Stimulated activated CD8-positive, alpha-beta memory T cell treated with anti-CD3 and anti-CD28 coated beads, Interleukin-7, amount 100 ng/mL, for 4 hours (primary cell): ENCODE data around the gene DAPK2.
A peak's percentile ranks its signal among the peaks of the same experiment; 100 is the strongest.
"Not testable (repeated sequence)": the region's sequence is repeated elsewhere in the genome, so short reads cannot be mapped to it uniquely, and the experiment has no call there.

ENCODE experiments used
- DNase-seq, 2 donors: peaks; one replicate each; pipeline ENCODE4 v3.0.0-alpha.2; 2020; ENCODE audit warnings: low read depth in 2 of 2

DAPK2 gene

DNA sequence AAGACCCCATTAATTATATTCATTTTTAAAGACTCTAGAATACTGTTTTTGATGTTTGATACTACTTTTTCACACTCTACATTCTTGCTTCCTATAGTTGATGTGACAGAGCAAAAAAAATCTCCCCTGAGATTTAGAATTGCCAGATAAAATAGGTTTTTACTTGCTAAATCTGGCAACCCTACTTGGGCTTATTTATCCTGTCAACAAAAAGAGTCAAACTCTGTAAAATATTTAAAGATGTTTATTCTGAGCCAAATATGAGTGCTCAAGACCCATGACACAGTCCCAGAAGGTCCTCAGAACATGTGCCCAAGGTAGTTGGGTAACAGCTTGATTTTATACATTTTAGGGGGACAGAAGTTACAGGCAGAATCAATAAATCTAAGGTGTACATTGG, 72.3 kb downstream of the DAPK2 start:
- no peak for DNase-seq

DNA sequence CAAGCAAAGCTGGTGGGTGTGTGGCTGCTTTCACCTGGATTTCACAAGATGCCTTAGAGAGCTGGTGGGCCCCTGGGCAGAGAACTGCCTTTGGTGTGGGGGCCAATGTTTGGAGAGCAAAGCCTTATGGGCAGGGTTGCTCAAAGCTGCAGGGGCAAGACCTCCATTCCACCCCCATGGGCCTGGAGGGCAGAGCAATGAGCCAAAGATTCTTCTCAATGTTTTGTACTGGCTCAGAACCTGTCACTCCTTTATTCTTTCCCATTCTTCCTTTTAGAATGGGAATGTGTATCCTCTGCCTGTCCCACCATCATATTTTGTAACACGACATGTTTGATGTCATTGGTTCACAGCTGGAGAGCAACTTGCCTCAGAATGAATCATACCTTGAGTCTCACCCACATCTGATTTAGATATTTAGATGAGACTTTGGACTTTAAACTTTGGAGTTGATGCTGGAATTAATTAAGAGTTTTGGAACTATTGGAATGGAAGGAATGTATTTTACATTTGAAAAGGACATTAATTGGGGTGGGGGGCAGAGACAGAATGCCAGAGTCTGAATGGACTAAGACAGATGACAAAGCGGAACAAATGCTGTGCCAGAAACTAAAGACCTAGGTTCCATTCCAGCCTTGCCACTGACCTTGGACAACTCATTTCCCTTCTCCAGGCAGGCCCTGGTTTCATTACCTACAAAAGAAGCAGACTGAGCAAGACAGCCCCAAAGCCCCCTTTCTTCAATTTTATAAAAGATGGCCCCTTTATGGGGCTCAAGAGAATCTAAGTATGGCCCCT, 72.9 kb downstream of the DAPK2 start:
- DNase-seq: no peak

DNA sequence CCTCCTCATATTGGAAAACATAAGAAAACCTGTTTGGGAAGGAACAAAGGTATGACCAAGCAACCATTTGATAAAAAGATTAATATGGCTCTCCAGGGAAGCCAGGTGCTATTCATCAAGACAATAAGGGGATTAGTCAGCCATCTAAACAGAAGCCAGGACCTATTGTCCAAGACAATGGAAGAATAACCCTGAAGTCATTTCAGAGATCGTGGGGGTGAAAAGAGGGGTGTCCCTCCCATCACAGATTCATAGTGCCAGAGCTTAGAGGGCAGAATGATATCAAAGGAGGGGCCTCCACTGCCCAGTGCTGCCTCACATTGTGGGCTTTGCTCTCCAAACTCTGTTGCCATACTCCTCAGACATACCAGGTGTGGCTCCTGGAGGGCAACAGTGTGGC, 73.5 kb downstream of the DAPK2 start:
- no peak for DNase-seq

DNA sequence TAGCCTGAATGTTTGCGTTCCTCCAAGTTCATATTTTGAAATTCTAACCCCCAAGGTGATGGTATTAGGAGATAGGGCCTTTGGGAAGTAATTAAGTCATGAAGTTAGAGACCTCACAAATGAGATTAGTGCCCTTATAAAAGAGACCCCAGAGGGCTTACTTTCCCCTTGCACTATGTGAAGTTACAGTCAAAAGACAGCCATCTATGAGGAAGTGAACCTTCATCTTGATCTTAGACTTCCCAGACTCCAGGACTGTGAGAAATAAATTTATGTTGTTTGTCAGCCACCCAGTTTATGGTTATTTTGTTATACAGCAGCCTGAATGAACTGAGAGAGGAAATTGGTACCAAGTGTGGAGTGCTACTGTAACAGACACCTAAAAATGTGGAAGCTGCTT, 74.4 kb downstream of the DAPK2 start:
- DNase-seq: no peak

DNA sequence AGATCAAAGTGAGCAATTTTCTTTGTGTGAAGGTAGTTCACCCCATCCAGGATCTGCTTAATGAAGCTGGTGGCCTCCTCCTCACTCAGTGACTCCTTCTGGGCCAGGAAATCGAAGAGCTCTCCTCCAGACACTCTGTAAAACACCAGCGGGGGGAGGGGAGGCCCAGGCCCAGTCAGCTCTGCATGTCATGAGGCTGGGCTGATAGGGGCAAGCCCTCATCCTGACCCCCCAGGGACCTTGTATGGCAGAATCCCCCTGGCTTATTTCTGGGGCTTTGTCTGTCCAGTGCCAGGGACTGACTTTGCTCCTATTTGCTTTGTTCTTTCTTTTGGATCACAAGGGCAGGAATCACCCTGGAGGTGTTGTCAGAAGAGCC, 74.9 kb downstream of the DAPK2 start:
- peak in 1 of 2 donors; percentile 30 for DNase-seq

DNA sequence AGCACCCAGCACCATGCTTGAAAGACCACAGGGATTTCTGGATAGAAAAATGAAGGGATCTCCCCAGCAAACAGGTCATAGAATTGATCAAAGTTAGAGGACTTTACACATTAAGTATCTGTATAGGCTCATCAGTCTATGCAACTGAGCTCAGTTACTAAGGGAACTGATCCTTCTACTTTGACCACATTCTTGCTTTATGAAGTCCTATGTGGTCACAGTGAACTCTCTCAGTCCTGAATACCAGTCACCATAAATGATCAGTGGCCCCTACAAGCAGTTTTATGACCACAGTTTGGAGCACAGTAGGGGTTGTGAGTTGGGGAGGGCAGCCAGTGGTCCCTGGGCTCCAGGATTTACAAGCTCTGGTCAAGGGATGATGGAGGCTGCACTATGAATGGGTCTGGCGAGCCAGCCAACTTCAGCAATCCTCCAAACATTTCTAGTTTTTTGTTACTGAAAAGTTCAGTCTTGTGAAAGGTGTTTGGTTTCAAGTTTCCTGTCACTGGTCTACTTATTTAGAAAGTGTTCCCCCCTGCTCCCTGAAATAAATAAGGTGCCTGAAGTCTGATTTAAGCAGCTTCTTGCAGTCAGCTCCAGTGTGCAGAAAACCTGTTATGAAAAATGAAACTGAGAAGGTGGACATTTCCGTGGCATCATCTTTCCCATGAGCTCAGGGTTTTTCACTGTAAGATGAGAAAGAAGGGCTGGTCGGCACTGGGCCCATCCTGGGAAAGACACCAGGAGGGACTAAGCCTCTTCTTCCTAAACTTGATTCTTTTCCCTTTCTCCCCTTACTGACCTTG, 75.5 kb downstream of the DAPK2 start:
- DNase-seq: no peak

DNA sequence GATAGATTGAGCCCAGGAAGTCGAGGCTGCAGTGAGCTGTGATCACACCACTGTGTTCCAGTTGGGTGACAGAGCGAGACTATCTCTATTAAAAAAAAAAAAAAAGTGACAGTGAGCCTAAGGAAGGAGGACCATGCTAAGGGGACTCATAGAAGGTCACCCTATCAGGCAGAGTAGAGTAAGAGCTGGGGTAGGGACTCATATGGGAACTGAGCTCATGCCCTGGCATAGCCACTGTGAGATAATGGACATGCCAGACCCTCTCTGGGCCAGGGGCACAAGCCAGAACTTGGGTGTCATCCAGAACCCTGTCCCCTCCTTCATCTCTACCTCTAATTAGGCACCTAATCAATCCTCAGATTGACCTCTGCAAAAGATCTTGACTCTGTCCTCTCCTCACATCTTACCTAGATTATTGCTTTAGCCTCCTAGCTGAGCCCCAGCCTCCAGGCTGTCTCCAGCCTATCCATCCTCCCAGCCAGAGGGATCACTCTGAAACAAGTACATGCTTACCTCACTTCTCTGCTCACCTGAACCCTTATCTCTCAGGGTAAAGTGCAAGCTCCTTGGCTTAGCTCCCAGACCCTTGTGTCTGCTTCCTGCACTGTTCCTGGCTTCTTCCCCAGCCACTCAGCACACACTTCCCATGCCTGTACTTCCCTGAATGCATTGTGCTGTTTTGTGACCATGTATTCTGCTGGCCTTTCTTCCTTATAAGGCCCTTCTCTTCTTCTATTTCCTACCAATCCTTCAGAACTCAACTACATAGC, 76.4 kb downstream of the DAPK2 start:
- no peak for DNase-seq

DNA sequence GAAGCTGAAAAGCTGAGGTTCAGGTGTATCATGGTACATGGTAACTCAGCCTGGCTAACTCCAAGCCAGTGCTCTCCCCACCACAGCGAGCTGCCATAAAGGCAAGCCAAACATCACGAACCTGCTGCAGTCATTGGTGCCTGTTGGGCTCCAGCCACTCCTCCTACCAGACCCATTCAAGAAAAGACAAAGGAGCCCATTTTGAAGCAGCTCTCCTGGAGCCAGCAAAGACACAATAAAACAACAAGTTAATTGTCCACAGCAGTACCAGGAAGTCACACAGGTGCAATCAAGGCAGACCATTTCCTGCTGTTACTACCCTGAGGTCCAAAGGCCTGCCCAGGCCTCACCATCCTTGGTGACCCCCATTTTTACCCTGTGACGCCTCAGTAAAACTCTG, 77.6 kb downstream of the DAPK2 start:
- no peak for DNase-seq

DNA sequence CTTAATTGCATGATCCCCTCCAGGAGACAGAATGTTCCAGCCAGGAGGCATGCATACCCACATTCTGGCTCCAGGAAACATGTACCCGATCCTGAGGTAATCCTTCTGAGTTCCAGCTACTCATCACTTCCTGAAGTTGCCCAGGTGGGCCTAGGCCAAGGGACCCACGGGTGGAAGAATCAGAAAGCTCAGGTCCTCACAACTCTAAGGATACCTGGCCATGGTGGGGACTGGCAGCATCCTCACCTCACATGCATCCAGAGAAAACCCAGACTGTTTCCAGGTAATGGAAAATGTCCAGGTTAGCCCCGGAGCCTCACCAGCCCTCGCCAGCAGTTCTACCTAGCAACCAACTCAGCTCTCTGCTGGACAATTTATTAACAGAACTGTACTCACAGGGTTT, 78.2 kb downstream of the DAPK2 start:
- DNase-seq: no peak

DNA sequence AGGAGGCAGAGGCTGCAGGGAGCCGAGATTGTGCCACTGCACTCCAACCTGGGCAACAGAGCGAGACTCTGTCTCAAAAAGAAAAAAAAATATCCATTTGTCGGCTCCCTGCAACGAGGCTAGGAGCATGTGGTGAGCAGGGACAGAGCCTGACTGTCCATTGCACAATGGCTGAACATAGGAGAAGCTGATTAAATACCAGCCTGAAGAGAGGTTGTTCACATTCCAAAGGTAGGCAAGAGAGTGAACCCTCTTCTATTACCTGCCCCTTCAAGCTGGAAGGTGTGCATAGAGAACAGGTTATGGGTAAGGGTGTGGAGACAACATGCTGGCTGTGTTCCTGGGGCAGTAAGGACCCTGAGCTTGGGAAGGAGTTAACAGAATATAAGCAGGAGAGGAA, 78.7 kb downstream of the DAPK2 start:
- no peak for DNase-seq

DNA sequence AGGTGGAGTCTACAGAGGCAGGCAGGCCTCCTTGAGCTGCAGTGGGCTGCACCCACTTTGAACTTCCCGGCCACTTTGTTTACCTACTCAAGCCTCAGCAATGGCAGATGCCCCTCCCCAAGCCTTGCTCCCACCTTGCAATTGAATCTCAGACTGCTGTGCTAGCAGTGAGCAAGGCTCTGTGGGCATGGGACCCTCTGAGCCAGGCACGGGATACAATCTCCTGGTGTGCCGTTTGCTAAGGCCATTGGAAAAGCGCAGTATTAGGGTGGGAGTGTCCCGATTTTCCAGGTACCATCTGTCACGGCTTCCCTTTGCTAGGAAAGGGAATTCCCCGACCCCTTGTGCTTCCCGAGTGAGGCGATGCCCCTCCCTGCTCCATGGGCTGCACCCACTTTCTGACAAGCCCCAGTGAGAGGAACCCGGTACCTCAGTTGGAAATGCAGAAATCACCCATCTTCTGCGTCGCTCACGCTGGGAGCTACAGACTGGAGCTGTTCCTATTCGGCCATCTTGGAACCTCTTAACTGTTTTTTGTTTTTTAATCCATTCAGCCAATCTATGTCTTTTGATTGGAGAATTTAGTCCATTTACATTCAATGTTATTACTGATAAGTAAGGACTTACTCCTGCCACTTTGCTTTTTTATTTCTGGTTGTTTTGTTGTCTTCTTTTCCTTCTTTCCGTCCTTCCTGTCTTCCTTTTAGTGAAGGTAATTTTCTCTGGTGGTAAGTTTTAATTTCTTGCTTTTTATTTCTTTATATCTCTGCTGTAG, 83.2 kb downstream of the DAPK2 start:
- DNase-seq: not testable (repeated sequence)

DNA sequence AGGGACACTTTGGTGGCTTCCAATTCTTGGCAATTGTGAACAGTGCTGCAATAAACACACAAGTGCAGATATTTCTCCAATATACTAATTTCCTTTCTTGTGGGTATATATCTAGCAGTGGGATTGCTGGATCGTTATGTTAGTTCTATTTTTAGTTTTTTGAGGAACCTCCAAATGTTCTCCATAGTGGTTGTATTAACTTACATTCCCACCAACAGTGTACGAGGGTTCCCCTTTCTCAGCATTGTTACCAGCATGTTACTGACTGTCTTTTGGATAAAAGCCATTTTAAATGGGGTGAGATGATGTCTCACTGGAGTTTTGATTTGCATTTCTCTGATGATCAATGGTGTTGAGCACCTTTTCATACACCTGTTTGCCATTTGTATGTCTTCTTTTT, 92.8 kb downstream of the DAPK2 start:
- DNase-seq: no peak

DNA sequence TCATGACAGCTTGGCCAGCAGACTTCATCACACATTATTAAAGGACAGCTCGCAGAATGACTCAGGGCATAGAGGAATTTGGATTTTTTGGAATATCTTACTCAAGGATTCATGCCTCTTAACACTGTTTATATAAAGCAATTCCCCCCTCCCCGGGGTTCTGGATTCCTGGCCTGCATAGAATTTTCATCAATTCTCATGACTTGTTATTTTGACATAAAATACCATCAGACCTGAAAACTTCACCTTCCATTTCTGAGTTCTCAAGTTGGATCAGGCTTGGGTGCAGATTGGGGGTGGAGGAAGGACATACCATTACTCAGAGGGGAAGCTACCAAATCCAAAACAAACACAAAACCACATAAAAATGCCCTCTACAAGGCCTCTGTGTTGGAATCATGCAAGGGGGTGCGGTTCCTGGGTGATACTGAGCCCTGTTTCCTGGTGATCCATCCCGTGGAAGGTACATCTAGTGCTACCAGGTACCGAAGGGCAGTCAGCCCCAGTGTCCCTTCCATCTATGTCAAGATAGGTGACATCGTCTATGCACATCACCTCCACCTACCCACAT, 95.3 kb downstream of the DAPK2 start:
- DNase-seq: no peak

DNA sequence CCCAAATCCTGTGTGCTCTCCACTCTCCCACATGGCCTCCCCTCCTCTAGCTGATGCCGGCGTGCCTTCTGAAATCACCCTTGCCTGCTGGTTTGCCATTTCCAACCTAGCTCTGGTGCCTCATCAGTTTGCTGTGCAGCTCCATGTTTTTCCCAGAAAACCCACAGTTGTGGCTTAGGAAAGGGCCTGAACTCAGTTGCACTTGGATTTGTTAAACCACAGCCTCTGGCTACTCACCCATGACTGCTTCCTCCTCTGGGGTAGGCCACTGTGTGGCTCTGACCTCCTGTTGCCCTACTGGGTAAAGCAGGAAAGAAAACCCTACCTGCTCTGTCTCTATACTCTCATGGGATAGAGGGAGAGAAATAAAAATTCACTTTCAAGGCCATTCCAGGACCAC, 97.3 kb downstream of the DAPK2 start:
- DNase-seq: no peak

DNA sequence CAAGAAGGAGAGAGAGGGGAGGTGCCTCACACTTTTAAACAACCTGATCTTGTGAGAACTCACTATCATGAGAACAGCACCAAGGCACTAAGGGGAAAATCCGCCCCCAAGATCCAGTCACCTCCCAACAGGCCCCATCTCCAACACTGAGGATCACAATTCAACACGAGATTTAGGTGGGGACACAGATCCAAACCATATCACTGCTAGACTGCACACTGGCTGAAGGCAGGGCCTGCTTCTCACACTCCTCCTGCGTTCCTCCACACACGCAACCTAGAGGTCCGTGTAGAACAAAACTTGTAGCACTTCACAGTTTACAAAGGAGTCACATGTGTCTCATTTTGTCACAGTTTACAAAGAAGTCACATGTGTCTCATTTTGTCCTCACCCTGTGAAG, 97.8 kb downstream of the DAPK2 start:
- no peak for DNase-seq

DNA sequence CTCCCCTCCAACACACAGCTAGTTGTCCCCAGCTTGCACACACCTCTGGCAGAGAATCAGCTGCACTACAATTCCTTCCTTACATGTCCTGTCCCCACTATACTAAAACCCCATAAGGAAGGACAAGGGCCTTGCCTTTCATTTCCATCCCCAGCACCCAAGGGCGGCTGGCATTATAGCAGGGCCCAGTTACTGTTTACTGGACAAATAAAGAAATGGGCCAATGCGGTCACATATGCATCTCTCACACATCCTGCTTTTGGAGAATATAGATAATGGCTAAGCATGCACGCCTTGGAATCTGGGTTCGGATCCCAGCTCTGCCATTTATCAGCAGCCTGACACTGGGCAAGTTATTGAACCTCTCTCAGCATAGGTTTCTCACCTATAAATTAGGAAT, 99.1 kb downstream of the DAPK2 start:
- no peak for DNase-seq

DNA sequence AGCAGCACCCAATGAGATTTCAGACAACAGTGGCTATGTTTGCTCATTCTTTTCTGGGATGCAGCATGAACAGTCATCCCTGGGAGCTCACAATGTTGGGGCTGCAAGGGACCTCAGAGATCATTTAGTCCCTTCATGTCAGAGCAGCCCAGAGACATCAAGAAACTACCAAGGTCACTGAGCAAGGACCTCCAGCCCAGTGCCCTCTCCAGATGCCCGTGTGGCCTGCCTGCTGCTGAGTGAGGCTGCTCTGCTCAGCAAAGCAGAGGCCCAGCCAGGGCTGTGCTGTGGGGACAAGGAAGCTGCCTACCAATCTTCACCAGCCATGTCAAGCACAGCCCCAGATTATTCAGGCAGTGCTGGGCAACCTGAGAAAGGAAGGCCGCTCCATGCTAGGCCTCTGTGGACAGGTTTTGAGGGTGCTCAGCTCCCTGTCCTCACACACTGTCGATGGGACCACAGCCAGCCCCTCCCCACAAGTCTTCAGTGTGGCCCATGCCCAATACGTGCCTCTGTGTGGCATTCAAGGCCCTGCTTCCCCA, 99.7 kb downstream of the DAPK2 start:
- DNase-seq: no peak

DNA sequence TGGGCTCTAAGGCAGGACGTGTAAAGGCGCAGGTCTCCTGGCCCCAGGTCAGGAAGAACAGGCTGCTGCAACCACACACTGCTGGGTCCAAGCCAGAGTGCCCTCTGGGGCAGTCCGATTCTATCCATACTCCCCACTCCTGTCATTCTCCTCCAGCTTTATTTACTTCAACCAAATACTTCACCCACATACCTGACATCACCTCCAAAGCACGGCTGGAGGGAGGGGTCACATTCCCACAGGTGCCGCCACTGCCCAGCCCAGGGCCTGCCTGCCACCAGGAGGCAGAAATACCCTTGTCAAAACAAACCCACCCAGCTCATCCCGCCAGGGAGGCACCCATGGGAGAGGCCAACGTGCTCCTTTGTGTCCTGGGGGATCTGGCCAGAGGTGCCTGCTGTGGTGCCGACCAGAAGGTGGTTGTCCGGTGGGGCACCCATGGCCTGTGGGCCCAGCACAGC, 100.4 kb downstream of the DAPK2 start:
- DNase-seq: no peak

DNA sequence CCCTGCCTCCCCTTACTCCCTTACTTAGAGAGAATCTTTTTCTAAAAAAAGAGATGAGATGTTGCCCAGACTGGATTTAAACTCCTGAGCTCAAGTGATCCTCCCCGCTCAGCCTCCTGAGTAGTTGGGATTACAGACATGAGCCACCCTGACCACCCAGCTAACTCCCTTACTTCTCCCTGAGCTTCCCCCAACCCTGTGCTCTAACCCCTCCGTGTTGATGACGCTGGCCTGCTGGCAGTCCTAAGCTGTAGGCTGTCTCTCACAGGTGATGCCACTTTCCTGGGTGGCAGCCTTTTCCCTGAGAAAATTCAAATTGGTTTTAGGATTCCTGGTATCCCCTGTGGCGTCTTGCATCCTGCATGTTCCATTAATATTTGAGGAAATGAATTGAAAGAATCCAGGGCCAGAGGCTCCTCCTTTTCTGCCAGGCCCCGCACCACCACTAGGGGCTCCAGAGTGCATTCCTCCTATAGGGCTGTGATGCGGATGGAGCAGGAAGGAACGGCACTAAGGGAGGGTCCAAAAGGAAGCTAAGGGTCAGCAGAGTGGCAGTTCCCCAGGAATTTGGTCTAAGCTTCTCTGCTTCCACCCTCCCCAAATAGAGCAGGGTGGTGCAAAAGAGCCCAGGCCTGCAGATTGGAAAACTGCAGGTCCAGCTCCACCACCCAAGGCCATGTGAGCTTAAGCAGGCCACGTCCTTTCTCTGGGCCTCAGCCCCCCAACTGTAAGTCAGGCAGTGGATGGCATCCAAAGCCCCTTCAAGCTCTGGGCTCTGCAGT, 101.1 kb downstream of the DAPK2 start:
- peak; percentile 31 to 46 for DNase-seq

DNA sequence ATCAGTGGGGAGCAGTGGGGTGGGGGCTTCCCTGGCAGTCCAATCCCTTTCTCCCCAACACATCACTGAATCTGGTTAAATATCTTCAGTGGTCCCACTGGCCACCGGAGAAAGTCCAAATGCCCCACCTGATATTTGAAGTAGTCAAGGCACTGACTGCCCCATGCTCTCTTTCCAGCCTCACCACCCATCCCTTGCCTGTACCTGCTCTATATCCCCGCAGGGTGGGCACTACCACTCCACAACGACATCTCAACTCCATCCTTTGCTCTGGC, 101.7 kb downstream of the DAPK2 start:
- no peak for DNase-seq
